OCI-LY1 (cell line): Measurements from ENCODE around the gene DGLUCY.

Source experiments
- CTCF ChIP-seq: fragments of 200-600 bp; sonication (generic), shearing (Covaris generic); IDR thresholded peaks from 2 replicates; pipeline ENCODE4 v1.5.1; 2017; ENCODE audit warnings: mild to moderate bottlenecking, antibody characterized with exemption, low read length, moderate library complexity, mixed read lengths
- EZH2 ChIP-seq: fragments of 200-600 bp; sonication (generic), shearing (Covaris generic); IDR thresholded peaks from 2 replicates; pipeline ENCODE4 v1.8.0; 2017; ENCODE audit warnings: borderline replicate concordance, mixed run types, mild to moderate bottlenecking, antibody characterized with exemption, low read length, moderate library complexity, mixed read lengths

- TF ChIP-seq CTCF: no peak
- TF ChIP-seq EZH2: no peak
These were observed 30.0 kb downstream of the DGLUCY start for GRCh38 chr14:91143862-91144261.
